ENCODE data around the gene PLA2G4E.

The PLA2G4E gene

DNA sequence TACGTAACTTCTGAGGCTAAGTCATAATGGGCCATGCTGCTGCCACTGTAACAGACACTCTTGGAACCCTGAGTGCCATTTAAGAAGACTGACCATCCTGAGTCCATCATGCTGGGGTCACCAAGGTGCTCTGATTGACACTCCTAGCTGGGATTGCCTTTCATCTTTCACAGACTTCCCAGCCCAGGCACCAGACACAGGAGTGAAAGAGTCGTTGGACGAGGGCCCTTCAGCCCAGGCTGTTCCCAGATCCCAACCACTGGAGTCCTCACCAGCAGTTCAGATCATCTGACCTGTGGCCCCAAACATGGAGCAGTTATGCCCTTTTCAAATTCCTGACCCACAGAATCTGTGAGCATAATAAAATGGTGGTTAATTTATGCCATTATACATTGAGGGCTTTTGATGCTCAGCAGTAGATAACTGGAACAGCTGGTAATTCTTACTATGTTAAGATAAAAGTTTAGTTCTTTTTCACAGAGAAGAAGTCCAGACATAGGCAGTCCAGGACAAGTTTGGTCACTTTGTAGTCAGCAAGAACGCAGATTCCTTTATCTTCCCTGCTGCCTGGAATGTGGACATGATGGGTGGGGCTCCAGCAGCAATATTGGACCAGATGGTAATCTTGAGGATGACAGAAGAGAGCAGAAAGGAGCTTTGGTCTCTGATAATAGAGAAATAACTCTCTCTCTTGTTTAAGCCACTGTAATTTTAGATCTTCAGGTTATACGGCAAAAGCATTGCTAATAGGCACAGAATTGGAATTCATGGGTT, 41.2 kb downstream of the PLA2G4E start:
- DNase-seq (ENCODE audit: low read depth in 2 of 2, low spot score in 1 of 2) = no peak

DNA sequence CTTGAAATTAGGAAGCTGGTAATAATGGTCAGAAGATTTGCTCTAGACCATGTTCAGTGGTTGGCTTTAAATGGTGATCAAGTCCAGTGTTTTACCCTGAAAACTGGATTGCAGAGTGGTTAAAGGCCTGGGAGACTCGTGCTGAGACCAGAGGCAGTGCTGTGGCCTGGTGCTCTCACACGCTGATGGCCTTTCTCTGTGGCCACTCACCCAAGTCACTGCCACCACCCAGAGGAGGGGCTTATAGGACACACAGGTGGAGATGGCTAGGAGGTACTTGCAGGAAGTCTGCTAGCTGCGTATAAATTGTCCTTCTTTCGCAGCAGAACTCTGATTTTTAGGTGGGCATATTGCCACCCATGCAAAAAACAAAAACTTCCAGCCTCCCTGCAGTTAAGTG, 42.3 kb downstream of the PLA2G4E start:
- DNase-seq (ENCODE audit: low read depth in 2 of 2, low spot score in 1 of 2) = no peak

DNA sequence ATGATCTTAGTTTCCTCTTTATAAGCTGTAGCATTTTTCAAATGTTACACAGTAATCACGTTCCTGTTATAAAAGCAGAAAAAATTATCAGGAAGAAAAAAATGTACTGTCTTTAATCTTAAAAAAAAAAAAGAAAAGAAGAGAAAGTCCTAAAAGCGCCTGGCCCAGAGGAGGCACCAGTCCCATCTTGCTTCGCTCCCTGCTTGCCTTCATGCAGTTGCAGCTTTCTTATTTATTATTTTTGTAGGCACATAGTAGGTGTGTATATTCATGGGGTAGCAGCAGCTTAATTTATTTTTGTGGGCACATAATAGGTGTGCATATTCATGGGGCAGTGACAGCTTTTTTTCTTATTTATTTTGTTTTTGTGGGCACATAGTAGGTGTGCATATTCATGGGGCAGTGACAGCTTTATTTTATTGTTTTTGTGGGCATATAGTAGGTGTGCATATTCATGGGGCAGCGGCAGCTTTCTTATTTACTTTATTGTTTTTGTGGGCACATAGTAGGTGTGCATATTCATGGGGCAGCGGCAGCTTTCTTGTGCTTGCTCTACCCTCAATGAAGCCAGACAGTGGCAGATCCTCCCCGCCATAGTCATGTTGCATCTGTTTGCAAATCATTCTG, 43.0 kb downstream of the PLA2G4E start:
- no peak for DNase-seq (ENCODE audit: low read depth in 2 of 2, low spot score in 1 of 2)

DNA sequence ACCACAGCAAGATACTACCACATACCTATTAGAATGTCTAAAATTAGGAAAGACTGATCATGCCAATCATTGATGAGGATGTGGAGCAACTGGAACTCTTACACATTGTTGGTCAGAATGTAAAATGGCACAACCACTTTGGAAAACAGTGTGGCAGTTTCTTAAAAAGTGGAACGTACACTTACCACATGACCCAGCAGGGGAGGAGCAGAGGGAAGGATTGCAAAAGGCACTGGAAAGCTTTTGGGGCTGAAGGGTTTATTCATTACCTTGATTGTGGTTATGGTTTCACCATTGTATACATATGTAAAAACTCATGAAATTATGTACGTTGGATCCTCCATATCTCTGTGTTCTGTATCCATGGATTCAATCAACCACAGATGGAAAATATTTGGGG, 45.2 kb downstream of the PLA2G4E start:
- DNase-seq (ENCODE audit: low read depth in 2 of 2, low spot score in 1 of 2) = no peak

DNA sequence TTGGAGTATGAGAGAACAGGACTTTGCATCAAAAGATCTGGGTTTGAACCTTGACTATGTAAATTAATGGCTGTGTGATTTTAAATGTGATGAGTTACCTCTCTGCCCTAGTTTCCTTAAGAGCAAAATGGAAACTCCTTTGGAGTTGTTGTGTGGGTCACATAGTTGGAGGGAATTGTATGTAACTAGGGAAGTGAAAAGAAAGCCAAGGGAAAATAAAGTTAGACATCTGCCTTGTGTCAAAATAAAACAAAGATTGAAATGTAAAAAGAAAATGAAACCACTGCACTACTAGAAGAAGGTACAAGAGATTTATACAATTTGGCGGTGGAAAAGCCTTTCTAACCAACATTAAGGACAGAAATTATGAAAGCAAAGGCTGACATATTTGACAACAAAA, 46.8 kb downstream of the PLA2G4E start:
- no peak for DNase-seq (ENCODE audit: low read depth in 2 of 2, low spot score in 1 of 2)

DNA sequence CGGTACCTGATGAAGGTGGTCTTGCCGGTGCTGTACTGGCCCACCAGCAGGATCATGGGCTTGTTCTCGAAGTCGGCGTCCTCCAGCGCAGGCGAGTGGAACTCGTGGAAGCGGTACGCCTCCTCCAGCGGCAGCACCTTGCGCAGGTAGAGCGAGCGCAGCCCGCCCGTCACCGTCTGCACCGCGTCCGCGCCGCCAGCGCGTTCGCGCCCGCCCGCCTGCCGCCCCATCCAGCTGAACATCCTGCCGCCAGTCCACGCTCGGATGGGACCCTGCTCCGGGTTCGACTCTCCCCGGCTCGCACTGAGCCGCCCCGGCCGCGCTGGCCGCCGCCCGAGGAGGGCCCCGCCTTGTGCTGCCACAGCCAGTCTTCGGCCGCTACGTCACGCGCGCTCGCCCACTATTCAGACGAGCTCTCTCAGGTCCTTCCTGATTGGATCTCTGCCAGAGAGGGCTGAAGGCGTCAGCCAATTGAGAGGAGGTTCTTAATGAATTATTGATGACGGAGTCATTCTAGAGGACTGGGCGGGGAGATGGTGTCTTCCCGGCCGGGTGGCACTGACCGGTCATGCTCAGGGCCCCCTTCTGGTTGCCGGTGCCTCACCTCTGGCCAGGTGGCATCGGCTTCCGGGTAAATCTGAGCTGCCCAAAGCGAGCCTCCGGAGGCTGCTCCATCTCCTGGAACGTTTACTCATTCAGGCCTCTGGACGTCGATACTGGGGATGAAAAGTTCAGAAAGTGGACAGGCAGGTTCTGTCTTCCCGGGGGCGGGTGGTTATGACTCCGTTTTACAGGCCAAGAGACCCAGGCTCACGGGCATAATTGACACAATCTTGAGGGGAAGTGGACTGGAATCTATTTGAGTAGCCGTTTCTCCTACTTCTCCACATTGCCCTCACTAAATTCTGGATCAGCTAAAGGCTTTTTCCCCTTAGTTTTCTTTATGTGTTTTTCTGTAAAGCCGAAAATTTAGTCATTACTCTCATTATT, 48.3 kb downstream of the PLA2G4E start, which contains the start of gene EHD4:
TSS of gene EHD4 (minus strand) at position 305 of the 990 bp plus-strand sequence. CDS start at position 242, 63 bp downstream.
- peak; percentile 88 to 90 for DNase-seq (ENCODE audit: low read depth in 2 of 2, low spot score in 1 of 2)

DNA sequence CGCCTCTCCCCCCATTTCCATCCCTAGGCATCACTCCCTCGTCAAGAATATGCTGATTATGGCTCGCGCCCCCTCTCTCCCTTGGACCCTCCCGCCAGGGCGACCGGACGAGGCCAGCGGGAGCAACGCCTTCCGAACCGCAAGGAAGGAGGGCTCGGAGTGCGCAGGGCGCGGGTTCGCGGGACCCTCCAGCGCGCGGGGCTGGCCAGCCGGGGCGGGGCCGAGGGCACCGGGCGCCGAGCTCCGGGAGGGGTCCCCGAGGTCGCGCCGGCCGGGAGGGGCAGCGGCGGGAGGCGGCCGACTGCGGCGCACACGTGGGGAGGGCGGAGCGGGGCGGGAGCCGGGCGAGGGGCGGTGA, 49.0 kb downstream of the PLA2G4E start:
- DNase-seq (ENCODE audit: low read depth in 2 of 2, low spot score in 1 of 2) = no peak

DNA sequence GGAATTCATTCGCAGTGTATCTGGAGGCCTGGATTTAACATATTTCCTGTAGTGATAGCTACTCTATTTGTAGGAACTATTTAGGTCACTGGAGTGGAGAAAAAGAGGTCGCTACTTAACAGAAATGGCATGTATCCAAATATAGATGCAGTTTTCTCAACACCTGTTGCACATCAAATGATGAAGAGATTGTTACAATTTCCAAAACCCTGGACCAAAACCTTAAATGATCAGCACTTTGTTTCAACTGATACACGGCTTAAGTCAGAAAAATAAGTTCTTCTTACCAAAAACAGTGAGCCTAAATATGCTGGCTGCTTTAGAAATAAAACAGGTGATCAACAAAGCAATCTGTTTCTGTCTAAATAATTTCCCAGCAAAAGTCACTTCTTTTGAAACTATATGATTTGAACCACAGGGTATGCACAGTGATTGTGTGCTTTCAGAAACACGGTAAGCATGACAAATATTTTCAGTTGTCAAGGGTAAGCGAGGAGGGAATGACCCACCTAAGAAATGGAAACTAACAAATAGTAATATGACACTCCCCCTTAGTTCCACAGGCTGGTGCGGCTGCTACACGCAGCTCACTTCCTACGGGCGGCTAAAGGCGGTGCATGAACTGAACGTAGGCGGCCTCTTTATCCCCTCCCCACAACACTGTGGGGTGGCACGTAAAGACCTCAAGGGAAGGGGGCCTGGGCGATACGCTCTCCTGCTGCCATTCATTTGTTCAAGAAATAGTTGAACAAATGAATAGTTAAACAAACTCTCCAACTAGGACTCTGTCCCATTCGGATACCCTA, 49.5 kb downstream of the PLA2G4E start:
- DNase-seq (ENCODE audit: low read depth in 2 of 2, low spot score in 1 of 2) = peak; percentile 39 to 59

DNA sequence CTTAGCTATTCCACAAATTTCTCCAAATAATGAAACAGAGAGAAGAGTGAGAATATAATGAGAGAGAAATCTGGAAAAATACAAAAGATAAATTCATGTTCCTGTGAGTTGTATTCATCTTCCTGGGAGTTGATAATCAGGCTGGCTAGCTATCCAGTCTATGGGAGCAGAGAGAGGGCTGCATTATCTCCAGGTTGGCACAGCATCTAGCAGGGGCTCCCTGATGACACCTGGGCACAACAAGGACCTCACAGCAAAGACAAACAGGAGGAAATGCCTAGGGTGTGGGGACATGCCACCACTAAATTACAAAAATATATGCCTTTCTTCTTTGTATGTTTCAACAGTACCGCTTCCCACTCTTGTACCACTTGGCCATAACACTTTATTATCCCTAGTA, 50.4 kb downstream of the PLA2G4E start:
- DNase-seq (ENCODE audit: low read depth in 2 of 2, low spot score in 1 of 2) = no peak

DNA sequence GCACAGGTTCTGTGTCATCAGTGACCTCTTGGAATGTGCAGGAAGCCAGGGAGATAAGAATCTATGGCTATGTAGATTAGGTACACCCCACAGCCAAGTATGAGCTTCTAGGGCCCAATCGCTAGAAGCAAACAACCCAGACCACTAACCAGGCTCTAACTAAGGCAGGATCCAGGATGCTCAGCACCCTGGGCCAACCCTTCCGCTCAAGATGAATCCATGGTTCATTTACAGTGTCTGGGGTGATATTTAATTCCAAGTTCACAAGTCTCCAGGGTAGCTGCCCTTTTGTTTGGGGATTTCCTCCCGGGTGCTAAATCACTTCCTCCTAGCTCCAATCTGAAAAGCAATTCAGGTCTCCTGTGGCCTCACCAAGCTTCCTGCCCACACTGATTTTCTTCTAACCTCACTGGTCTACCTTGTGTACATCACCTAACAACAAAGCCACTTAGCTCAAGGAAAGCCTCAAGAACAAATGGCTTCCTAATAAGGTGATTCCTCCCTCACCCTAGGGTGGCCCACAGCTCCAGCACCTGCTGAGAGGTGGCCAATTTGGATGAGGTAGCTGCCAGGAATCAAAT, 50.9 kb downstream of the PLA2G4E start:
- no peak for DNase-seq (ENCODE audit: low read depth in 2 of 2, low spot score in 1 of 2)

DNA sequence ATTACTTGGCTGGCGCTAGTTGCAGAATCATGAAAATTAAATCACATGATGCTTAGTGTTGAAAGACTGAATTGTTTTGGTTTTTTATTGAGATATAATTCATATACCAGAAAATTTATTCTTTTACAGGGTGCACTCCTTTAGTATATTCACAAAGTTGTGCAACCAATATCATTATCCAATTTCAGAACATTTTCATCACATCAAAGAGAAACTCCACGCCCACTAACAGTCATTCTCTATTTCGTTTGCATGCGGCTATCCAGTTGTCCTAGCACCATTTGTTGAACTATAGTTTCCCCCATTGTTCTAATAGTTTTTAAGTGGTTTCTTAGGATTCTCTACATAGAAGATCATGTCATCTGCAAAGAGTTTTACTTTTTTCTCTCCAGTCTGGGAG, 52.1 kb downstream of the PLA2G4E start:
- no peak for DNase-seq (ENCODE audit: low read depth in 2 of 2, low spot score in 1 of 2)

DNA sequence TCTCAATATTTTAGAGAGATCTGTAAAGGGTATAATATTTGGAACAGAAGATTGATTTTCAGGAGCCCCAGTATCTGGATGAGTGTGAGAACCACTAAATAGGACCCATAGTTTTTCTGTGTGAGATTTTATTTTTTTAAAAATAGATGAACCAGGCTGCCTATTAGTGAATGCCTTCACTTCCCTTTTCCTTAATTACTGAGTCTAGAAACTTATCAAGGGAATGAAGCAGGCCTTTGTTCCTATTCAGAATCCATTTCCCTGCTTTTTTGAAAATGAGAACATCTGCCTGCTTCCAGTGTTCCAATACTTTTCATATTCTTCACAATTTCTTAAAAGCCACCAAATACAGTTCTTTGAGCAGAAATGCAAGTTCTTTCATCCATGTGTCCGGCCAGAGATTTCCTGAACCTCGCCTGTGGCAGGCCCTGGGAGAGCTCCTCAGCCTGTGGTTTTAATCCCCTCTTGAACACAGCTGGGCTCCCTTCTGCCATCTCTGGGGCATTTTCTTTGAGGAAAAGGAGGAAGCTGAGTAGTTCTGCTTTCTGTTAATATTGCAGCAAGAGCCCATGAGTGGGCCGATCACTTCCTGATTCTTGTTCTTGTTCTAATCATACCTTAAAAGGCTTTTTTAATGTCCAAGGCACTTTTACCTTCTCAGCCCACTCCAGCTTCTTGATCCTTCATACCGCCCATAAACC, 53.2 kb downstream of the PLA2G4E start:
- no peak for DNase-seq (ENCODE audit: low read depth in 2 of 2, low spot score in 1 of 2)

DNA sequence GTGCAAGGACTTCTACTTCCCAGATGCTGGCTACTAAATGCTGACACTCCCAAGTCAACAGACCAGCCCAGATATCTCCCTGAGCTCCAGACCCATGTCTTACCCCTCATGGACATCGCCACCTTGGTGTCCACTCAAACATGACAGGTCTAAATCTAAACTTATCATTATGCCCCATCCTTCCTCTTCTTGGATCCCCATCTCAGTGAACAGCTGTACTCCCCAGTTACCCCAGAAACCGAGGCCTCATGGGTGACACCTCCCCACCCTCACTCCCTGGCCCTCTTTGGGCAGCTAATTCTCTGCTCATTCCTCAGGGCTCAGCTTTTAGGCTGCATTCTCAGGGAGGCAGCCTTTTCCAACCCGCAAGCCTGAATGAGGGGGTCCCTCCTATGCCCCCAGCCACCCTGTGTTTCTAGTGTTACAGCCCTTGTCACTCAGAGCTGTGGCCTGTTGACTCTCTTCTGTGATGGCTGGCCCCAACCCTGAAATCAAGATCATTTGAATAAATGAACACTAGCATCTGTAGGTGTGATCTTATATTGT, 53.8 kb downstream of the PLA2G4E start:
- no peak for DNase-seq (ENCODE audit: low read depth in 2 of 2, low spot score in 1 of 2)

DNA sequence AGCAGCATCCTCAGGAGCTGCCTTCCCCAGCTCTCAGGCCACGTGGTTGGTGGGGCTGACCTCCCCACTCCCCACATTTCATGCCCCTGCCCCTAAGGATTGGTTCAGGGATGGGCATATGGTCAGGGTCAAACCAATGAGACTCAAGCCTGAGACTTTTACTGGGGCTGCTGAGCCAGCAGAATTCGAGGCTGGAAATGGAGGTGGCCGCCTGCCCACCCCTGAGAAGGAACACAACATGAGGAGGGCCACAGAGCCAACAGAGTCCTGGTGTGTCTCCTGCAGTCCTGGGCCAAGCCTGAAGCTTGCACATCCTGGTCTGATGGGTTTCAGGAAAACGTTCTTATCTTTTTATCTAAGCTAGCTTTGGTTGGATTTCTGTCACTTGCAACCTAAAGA, 54.4 kb downstream of the PLA2G4E start:
- no peak for DNase-seq (ENCODE audit: low read depth in 2 of 2, low spot score in 1 of 2)

DNA sequence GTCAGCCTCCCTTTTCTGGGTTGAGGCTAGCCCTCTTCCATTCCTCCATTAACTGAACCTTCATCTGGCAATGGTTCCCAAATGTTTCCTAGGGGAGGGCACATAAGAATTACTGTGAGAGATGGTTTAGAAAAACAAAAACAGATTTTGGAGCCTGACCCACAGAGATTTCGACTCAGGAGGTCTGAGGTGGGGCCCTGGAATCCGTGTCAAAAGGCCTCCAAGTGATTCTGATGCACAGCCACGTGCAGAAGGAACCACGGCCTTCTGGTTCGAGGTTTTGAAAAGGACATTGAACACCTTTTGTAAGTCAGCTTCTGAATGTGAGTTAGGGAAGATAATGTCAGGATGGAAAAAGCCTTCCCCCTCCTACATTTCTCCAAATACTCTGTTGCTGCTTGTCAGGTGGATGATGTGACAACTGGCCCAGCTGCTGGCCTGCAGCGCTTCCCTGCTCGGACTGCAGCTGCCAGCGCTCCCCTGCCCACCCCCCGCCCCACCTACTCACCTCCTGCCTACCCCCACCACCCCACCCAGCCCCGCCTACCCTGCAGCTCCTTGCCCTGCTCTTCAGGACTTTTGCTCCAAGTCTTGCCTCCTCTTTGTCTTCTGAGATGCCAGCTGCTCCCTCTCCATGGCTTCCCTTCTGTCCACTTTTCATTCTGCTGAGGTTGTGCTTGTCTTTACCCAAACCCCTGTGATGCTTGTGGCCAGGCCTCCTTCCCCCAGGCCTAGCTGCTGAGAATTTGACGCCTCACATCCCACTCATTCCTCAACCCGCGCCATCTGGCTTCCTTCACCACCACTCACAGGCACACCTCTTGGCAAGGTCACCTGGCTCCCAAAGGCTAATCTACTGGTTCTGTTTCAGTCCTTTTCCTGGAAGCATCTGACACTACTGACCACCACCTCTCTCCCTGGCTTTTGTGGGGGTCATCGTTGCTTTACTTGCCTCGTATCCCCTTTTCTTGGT, 55.1 kb downstream of the PLA2G4E start:
- no peak for DNase-seq (ENCODE audit: low read depth in 2 of 2, low spot score in 1 of 2)

DNA sequence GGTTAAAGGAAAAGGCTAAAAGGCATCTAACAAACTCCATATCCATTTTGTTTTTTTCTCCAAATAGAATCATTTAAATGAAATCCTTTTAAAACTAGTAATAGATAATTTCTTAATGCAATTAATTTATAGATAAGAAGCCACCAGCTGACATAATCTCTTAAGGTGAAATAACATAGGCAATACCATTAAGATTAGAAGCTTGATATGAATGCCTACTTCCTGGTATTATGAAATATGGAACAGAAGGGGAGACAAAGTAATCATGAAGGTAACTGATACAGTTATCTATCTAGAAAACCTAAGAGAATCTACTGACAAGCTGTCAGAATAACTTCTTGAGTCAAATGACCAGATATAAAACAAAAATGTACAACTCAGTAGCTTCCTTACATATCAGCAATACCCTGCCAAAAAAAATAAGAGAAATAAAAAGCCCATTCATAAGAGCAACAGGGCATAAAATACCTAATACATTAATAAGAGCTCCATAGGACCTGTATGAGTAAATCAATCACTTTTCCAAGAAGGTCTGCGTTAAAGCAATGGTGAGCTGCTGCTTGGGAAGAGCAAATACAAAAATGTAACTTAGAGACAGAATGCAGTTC, 59.1 kb downstream of the PLA2G4E start:
- no peak for DNase-seq (ENCODE audit: low read depth in 2 of 2, low spot score in 1 of 2)

DNA sequence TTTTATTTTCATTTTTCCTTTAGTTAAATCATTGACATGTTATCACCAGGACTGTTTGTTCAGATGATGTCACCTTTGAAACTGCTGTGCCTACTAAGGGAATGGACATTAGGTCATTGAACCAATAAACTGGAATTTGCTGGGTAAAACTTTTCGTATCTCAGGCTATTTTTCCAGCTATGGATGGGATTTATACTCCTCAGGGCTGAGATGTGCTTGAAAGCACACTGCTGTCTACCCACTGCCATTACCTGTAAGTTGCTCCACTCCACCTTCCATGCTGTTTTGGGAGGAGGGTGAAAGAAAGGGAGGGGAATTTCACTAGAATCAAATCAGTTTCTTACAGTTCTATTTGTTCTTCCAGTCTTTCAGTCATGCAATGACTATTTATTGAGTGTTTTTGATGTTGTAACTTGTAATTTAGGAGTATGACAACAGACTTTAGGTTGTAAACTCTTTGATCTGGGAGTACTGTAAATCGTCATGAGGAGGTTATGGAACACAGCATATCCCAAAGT, 59.8 kb downstream of the PLA2G4E start:
- no peak for DNase-seq (ENCODE audit: low read depth in 2 of 2, low spot score in 1 of 2)

DNA sequence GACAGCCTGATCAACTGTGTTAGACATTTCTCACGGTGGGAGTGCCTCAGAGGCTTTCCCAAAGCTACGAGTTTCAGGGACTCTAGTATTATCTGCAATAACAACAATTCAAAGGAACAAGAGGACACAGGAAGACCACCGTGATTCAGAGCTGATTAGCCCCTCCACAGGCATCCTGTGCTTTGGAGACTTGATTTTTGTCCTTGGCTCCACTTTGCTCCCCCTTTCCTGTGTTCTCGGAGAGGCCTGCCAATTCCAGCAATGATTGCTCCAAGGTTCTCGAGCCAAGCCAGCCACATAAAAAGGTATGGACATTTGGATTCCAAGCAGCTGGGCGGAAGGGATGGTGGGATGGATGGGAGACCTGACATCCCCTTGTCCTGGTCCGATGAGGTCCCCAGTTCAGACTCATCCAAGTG, 62.8 kb downstream of the PLA2G4E start:
- DNase-seq (ENCODE audit: low read depth in 2 of 2, low spot score in 1 of 2) = no peak

Measured in stimulated activated CD8-positive, alpha-beta memory T cell treated with anti-CD3 and anti-CD28 coated beads, Interleukin-4, amount 100 ng/mL, for 4 hours (primary cell).